ENCODE data around the gene ANGPT4.

ANGPT4 gene

GRCh38 chr20:940926-941325 is 24.8 kb upstream of the ANGPT4 start:
- no peak for DNase-seq (ENCODE audit: low spot score)

- no peak for DNase-seq (ENCODE audit: low spot score)
These were observed 23.5 kb upstream of the ANGPT4 start for GRCh38 chr20:939606-940005.

- DNase-seq (ENCODE audit: low spot score): no peak
These were observed 18.2 kb upstream of the ANGPT4 start for GRCh38 chr20:934186-934840.

- DNase-seq (ENCODE audit: low spot score): no peak
These were observed 16.9 kb upstream of the ANGPT4 start for GRCh38 chr20:933029-933428.

- no peak for DNase-seq (ENCODE audit: low spot score)
These were observed 15.3 kb upstream of the ANGPT4 start for GRCh38 chr20:931401-931800.

- DNase-seq (ENCODE audit: low spot score): no peak
These were observed 10.5 kb upstream of the ANGPT4 start for GRCh38 chr20:926670-927069.

GRCh38 chr20:925516-925915 is 9.4 kb upstream of the ANGPT4 start:
- DNase-seq (ENCODE audit: low spot score): no peak

- no peak for DNase-seq (ENCODE audit: low spot score)
These were observed 8.5 kb upstream of the ANGPT4 start for GRCh38 chr20:924639-925038.

- no peak for DNase-seq (ENCODE audit: low spot score)
These were observed 6.6 kb upstream of the ANGPT4 start for GRCh38 chr20:922781-923180.

- DNase-seq (ENCODE audit: low spot score): no peak
These were observed 4.9 kb upstream of the ANGPT4 start for GRCh38 chr20:921068-921467.

- no peak for DNase-seq (ENCODE audit: low spot score)
These were observed 4.2 kb upstream of the ANGPT4 start for GRCh38 chr20:920311-920710.

GRCh38 chr20:919491-919916 is 3.4 kb upstream of the ANGPT4 start:
- DNase-seq (ENCODE audit: low spot score): no peak

GRCh38 chr20:917416-917815 is 1.3 kb upstream of the ANGPT4 start:
- no peak for DNase-seq (ENCODE audit: low spot score)

GRCh38 chr20:916825-917224 is 691 bp upstream of the ANGPT4 start:
- DNase-seq (ENCODE audit: low spot score): no peak

GRCh38 chr20:914727-915498 is 1.2 kb downstream of the ANGPT4 start:
- peak; percentile 39 for DNase-seq (ENCODE audit: low spot score)

GRCh38 chr20:913306-913849 is 2.8 kb downstream of the ANGPT4 start:
- no peak for DNase-seq (ENCODE audit: low spot score)

GRCh38 chr20:911882-912600 is 4.1 kb downstream of the ANGPT4 start:
- no peak for DNase-seq (ENCODE audit: low spot score)

- peak; percentile 78 for DNase-seq (ENCODE audit: low spot score)
These were observed 5.0 kb downstream of the ANGPT4 start for GRCh38 chr20:910870-911770.

GRCh38 chr20:910132-910869 is 5.8 kb downstream of the ANGPT4 start:
- DNase-seq (ENCODE audit: low spot score): peak; percentile 56

- DNase-seq (ENCODE audit: low spot score): no peak
These were observed 6.5 kb downstream of the ANGPT4 start for GRCh38 chr20:909641-910040.

- no peak for DNase-seq (ENCODE audit: low spot score)
These were observed 9.3 kb downstream of the ANGPT4 start for GRCh38 chr20:906703-907270.

All from AG20443 (cell line).